Thyroid gland (tissue), 4 donors: ENCODE measurements around the gene MYCN. TPM values are rescaled to one million over a fixed set of nuclear protein-coding genes. Genes with fewer than 3 reads are reported as not detected.
"Not testable (repeated sequence)": the region's sequence is repeated elsewhere in the genome, so short reads cannot be mapped to it uniquely, and the experiment has no call there.

ENCODE experiments used
- DNase-seq, 2 donors: peaks; one replicate each; pipeline ENCODE4 v3.0.0-alpha.2; 2019
- H3K27ac ChIP-seq, 3 donors: fragments of 200-600 bp; sonication (generic); 1 replicate in 2 of 3; 2 replicates in 1 of 3; pipeline ENCODE4 v1.5.1; 2016 to 2019; ENCODE audit warnings: mild to moderate bottlenecking in 1 of 3, moderate library complexity in 1 of 3
- H3K27me3 ChIP-seq: fragments of 200-600 bp; sonication (generic); one replicate; pipeline ENCODE4 v1.5.1; 2019
- H3K36me3 ChIP-seq, 2 donors: fragments of 200-600 bp; sonication (generic); one replicate each; pipeline ENCODE4 v1.5.1; 2016 to 2019
- H3K4me1 ChIP-seq, 2 donors: fragments of 200-600 bp; sonication (generic); one replicate each; pipeline ENCODE4 v1.5.1; 2017 to 2019
- H3K4me3 ChIP-seq, 3 donors: fragments of 200-600 bp; sonication (generic); replicated peaks in 1 of 3; 1 replicate in 2 of 3; 2 replicates in 1 of 3; pipeline ENCODE4 v1.5.1; 2016; ENCODE audit warnings: mild to moderate bottlenecking in 1 of 3
- H3K9me3 ChIP-seq: fragments of 200-600 bp; sonication (generic); one replicate; pipeline ENCODE4 v1.5.1; 2017
- POLR2A ChIP-seq, 2 donors: fragments of 450-650 bp; IDR thresholded peaks; one replicate each; pipeline ENCODE4 v1.6.1; 2017; ENCODE audit warnings: antibody characterized with exemption in 2 of 2, mild to moderate bottlenecking in 2 of 2, moderate library complexity in 1 of 2
- WGBS, 2 donors: methylation state at CpG; one replicate each; pipeline ENCODE4 v1.1.5; 2017; 5-methylcytosine and 5-hydroxymethylcytosine counted together
- intact Hi-C: fragments of 100-400 bp; cut with DNase I; formaldehyde crosslinking; loops from one replicate; pipeline ENCODE4 v1.15.1; 2023
- total RNA-seq, 4 donors: library from RNA; depleted of rRNA; stranded (reverse); fragments of >200 nt; gene quantifications; one replicate each; pipeline ENCODE4 v1.2.3, GENCODE V29; 2016
- TF ChIP-seq, protein P1 (sequence below), 6 experiments: fragments of 200-600 bp in 3 of 6; fragments of 450-650 bp in 3 of 6; sonication (generic) in 3 of 6; IDR thresholded peaks; one replicate each; pipeline ENCODE4 v1.5.1; 2016 to 2019; ENCODE audit warnings: antibody characterized with exemption in 6 of 6, mild to moderate bottlenecking in 2 of 6, inconsistent platforms in 1 of 6, moderate library complexity in 1 of 6

Gene MYCN
- total RNA-seq, 4 donors from 2014 or later = 5.9 to 13.3 (median 10.1) TPM

- intact Hi-C loops = loop anchor here (10.0 kb wide), 2 partner anchors 65 to 265 kb away; no protein-coding TSS in a partner anchor
- TF ChIP-seq POLR2A (IDR thresholded peaks at IDR 0.05) = no peak
- TF ChIP-seq, protein P1, sequence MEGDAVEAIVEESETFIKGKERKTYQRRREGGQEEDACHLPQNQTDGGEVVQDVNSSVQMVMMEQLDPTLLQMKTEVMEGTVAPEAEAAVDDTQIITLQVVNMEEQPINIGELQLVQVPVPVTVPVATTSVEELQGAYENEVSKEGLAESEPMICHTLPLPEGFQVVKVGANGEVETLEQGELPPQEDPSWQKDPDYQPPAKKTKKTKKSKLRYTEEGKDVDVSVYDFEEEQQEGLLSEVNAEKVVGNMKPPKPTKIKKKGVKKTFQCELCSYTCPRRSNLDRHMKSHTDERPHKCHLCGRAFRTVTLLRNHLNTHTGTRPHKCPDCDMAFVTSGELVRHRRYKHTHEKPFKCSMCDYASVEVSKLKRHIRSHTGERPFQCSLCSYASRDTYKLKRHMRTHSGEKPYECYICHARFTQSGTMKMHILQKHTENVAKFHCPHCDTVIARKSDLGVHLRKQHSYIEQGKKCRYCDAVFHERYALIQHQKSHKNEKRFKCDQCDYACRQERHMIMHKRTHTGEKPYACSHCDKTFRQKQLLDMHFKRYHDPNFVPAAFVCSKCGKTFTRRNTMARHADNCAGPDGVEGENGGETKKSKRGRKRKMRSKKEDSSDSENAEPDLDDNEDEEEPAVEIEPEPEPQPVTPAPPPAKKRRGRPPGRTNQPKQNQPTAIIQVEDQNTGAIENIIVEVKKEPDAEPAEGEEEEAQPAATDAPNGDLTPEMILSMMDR (IDR thresholded peaks at IDR 0.05) = no peak
- no peak for DNase-seq
- Histone ChIP-seq H3K9me3 (no peaks in the 10 kb centered on the region), H3K4me3 (no peak overlapping the region), H3K27me3 (no peaks in the 10 kb centered on the region), H3K4me1 (peaks cover 0 to under 1% of the 10 kb centered on the region in 2 donors), H3K36me3 (peaks cover 0 to 9% of the 10 kb centered on the region in 2 donors), H3K27ac (no peak overlapping the region)
- WGBS, 2 donors = 84 to 91% methylated on average over 5 of the region's 5 CpGs
These were observed 9.2 kb downstream of the MYCN start for GRCh38 chr2:15949551-15949950.

GRCh38 chr2:15950088-15950952, 10.0 kb downstream of the MYCN start:
- no peak for TF ChIP-seq POLR2A (IDR thresholded peaks at IDR 0.05)
- TF ChIP-seq, protein P1 (IDR thresholded peaks at IDR 0.05) = no peak
- H3K4me1 ChIP-seq = no peaks in the 10 kb centered on the region
- peaks cover 0 to 9% of the 10 kb centered on the region in 2 donors for H3K36me3 ChIP-seq
- H3K27ac ChIP-seq = no peak overlapping the region
- no peak overlapping the region for H3K4me3 ChIP-seq
- H3K9me3 ChIP-seq = no peaks in the 10 kb centered on the region
- 87 to 93% methylated on average over 5 of the region's 5 CpGs for WGBS, 2 donors
- H3K27me3 ChIP-seq = no peaks in the 10 kb centered on the region
- intact Hi-C loops = no loop called here
- DNase-seq = no peak

GRCh38 chr2:15951936-15952335, 11.6 kb downstream of the MYCN start:
- intact Hi-C loops, H3K27me3 ChIP-seq, H3K36me3 ChIP-seq, H3K9me3 ChIP-seq, H3K4me3 ChIP-seq, H3K27ac ChIP-seq, DNase-seq, H3K4me1 ChIP-seq: not testable (repeated sequence)
- WGBS, 2 donors = 92 to 98% methylated on average over 11 of the region's 11 CpGs

GRCh38 chr2:15952451-15953146, 12.2 kb downstream of the MYCN start:
- no peaks in the 10 kb centered on the region for H3K9me3 ChIP-seq
- H3K36me3 ChIP-seq = no peaks in the 10 kb centered on the region
- H3K4me3 ChIP-seq = no peak overlapping the region
- H3K27ac ChIP-seq = no peak overlapping the region
- 94 to 97% methylated on average over 10 of the region's 10 CpGs for WGBS, 2 donors
- no peaks in the 10 kb centered on the region for H3K27me3 ChIP-seq
- TF ChIP-seq POLR2A (IDR thresholded peaks at IDR 0.05) = no peak
- TF ChIP-seq, protein P1 (IDR thresholded peaks at IDR 0.05) = no peak
- no peaks in the 10 kb centered on the region for H3K4me1 ChIP-seq
- intact Hi-C loops = no loop called here
- no peak for DNase-seq

DNA sequence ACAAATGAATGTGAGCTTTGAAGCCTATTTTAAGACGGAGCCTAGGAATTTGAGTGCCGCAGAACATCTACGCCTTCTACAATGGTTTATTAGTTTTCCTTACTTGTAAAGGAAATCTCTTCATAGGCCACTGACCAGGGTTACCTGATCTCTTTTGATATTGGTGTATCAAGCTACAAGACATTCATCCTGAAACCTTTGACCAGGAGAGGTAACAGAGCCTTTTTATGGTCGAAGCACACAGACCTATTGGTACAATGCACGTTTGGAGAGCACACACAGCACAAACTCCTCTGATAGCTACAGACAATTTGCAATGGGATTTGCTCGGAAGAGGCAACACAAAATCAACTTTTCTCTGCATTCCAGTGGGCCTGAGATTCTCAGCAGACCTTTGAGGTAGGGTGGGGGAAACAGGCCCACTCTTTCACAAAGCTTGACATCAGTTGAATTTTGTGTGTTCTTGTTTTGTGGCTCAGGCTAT, 12.8 kb downstream of the MYCN start:
- Histone ChIP-seq H3K27me3 (no peaks in the 10 kb centered on the region), H3K4me1 (no peaks in the 10 kb centered on the region), H3K4me3 (no peak overlapping the region), H3K9me3 (no peaks in the 10 kb centered on the region), H3K27ac (no peak overlapping the region), H3K36me3 (no peaks in the 10 kb centered on the region)
- DNase-seq = no peak
- 85 to 88% methylated on average over 6 of the region's 6 CpGs for WGBS, 2 donors
- TF ChIP-seq POLR2A (IDR thresholded peaks at IDR 0.05) = no peak
- TF ChIP-seq, protein P1 (IDR thresholded peaks at IDR 0.05) = no peak
- intact Hi-C loops = no loop called here
